BLaER1 treated with 17β-estradiol and CSF1 and Interleukin-3, amounts not matched to agents 10 nM and 100 nM (cell line): Measurements from ENCODE around the gene ZDHHC7.
A peak's percentile ranks its signal among the peaks of the same experiment; 100 is the strongest.

Source experiments
- H3K27ac ChIP-seq, 11 experiments: shearing (Covaris generic); formaldehyde crosslinking; 2 replicates each; pipeline ENCODE4 v1.8.1; 2022
- H3K27me3 ChIP-seq, 11 experiments: shearing (Covaris generic); formaldehyde crosslinking; 2 replicates each; pipeline ENCODE4 v1.8.1; 2022
- H3K36me3 ChIP-seq, 11 experiments: shearing (Covaris generic); formaldehyde crosslinking; 2 replicates each; pipeline ENCODE4 v1.8.1; 2022
- H3K4me1 ChIP-seq, 10 experiments: shearing (Covaris generic); formaldehyde crosslinking; 2 replicates each; pipeline ENCODE4 v1.8.1; 2022
- H3K4me2 ChIP-seq, 11 experiments: shearing (Covaris generic); formaldehyde crosslinking; 2 replicates each; pipeline ENCODE4 v1.8.1; 2022
- H3K4me3 ChIP-seq, 10 experiments: shearing (Covaris generic); formaldehyde crosslinking; 2 replicates each; pipeline ENCODE4 v1.8.1; 2022
- H3K9ac ChIP-seq, 11 experiments: shearing (Covaris generic); formaldehyde crosslinking; 2 replicates each; pipeline ENCODE4 v1.8.1; 2022
- H3K9me3 ChIP-seq, 11 experiments: shearing (Covaris generic); formaldehyde crosslinking; replicated peaks in 1 of 11; 2 replicates each; pipeline ENCODE4 v1.8.1; 2022
- H4K20me1 ChIP-seq, 11 experiments: shearing (Covaris generic); formaldehyde crosslinking; 2 replicates each; pipeline ENCODE4 v1.8.1; 2022
- Cebpa-rat ChIP-seq, 11 experiments: shearing (Covaris generic); IDR thresholded peaks; 2 replicates each; pipeline ENCODE4 v1.8.1; 2022

The ZDHHC7 gene

DNA sequence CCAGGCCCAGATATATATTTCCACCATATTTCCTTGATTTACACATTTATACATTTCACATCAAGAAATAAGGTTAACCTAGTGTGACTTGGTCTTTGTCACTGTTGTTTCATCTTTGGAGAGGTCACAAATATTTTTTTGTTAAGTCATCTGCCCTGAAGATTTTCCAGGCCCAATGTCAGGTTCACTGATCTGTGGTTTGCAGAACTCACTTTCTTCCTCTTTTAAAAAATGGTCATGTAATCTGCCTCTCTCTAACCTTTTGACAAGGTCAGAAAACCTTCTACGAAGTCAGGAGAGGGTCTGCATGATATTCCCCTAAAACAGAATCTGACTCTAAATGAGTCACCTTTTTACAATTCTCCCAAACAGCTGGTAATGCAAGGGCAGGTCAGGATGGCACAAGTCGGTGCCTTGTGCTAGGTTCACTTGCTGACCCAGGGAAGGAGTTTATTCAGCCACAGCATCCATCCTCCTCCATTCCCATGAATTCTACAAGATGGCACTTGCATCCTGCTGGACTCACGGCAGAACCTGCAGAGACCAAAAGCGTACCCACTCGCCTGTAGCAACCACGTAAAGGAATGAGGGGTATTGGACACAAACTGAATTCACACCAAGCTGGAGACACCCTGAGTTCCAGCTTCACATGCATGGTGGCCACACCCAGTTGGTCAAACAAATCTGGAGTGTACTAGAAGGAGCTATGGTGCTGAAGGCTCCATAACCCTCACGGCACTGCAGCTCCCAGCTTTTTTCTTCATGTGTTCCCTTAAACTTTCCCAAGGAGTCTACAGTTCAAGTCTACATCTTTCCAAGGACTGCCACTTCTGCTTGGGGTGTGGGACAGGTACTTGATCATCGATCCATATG lies 14.7 kb upstream of the ZDHHC7 start:
- Histone ChIP-seq H3K27ac (peak overlapping the region in 9 of 11 experiments; percentile 39 to 88 (median 63); a peak in 15 of 22 replicates), H3K4me1 (peaks cover 44 to 71% (median 60%) of the 10 kb centered on the region in 10 experiments), H3K27me3 (peaks cover 0 to 23% (median 13%) of the 10 kb centered on the region in 11 experiments; a peak in 16 of 22 replicates), H3K36me3 (peaks cover 0 to 4% (median 0%) of the 10 kb centered on the region in 11 experiments; a peak in 5 of 22 replicates), H3K9ac (peak overlapping the region in 6 of 11 experiments; percentile 4 to 50 (median 11); a peak in 9 of 22 replicates), H3K9me3 (peaks cover 0 to 4% (median 0%) of the 10 kb centered on the region in 11 experiments; a peak in 1 of 22 replicates), H3K4me2 (peak overlapping the region in 10 of 11 experiments; percentile 0 to 100 (median 93); a peak in 18 of 22 replicates), H4K20me1 (peaks cover 0 to 21% (median 0%) of the 10 kb centered on the region in 11 experiments; a peak in 4 of 22 replicates), H3K4me3 (peak overlapping the region in 3 of 10 experiments; percentile 1 to 63 (median 4); a peak in 1 of 20 replicates)
- no peak for TF ChIP-seq Cebpa-rat (IDR thresholded peaks at IDR 0.05)

GRCh38 chr16:85019659-85020245 lies 8.4 kb upstream of the ZDHHC7 start:
- H3K27ac ChIP-seq, result no peak overlapping the region
- no peaks in the 10 kb centered on the region for H3K27me3 ChIP-seq
- H3K9me3 ChIP-seq, result peaks cover 0 to 4% (median 0%) of the 10 kb centered on the region in 11 experiments; a peak in 1 of 22 replicates
- H3K36me3 ChIP-seq, result no peaks in the 10 kb centered on the region
- no peaks in the 10 kb centered on the region for H4K20me1 ChIP-seq
- H3K4me1 ChIP-seq, result peaks cover 14 to 57% (median 36%) of the 10 kb centered on the region in 10 experiments
- no peak for TF ChIP-seq Cebpa-rat (IDR thresholded peaks at IDR 0.05)
- no peak overlapping the region for H3K4me3 ChIP-seq
- H3K4me2 ChIP-seq, result no peak overlapping the region
- H3K9ac ChIP-seq, result no peak overlapping the region

DNA sequence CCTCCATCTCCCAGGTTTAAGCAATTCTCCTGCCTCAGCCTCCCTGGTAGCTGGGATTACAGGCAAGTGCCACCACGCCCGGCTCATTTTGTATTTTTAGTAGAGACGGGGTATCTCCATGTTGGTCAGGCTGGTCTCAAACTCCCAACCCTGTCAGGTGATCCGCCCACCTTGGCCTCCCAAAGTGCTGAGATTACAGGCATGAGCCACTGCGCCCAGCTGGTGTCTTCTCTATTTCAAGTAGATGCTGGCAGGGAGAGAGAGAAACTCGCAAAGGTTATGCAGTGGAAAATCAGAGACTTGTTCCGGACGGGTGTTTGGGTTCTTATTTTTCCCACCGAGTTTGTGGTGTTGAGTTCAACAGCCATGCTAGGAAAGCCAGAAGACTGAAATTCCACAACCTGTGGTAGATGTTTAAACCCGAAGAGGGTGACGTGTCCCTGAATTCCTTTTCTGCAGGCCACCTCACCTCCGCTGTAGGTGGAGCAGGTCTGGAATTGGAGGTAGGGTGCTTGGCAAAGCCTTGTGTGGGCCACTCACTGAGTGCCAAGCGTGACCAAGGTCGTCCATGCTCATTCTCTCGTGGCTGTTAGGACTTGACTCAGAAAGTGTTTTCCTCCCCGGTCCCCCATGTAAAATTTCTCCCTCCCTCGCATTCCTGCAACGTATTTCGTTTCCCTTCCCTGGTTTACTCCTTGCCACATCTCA lies 7.3 kb upstream of the ZDHHC7 start:
- no peak overlapping the region for H3K27ac ChIP-seq
- no peak for TF ChIP-seq Cebpa-rat (IDR thresholded peaks at IDR 0.05)
- H3K4me3 ChIP-seq, result no peak overlapping the region
- H3K4me2 ChIP-seq, result peak overlapping the region in 5 of 11 experiments; percentile 73 to 87 (median 85); a peak in 6 of 22 replicates
- H3K36me3 ChIP-seq, result no peaks in the 10 kb centered on the region
- H3K9ac ChIP-seq, result no peak overlapping the region
- H3K27me3 ChIP-seq, result no peaks in the 10 kb centered on the region
- peaks cover 14 to 52% (median 32%) of the 10 kb centered on the region in 10 experiments for H3K4me1 ChIP-seq
- peaks cover 0 to 4% (median 0%) of the 10 kb centered on the region in 11 experiments; a peak in 1 of 22 replicates for H3K9me3 ChIP-seq
- no peaks in the 10 kb centered on the region for H4K20me1 ChIP-seq

GRCh38 chr16:85017633-85018032 lies 6.3 kb upstream of the ZDHHC7 start:
- H3K4me1 ChIP-seq, result peaks cover 14 to 48% (median 30%) of the 10 kb centered on the region in 10 experiments
- no peaks in the 10 kb centered on the region for H3K36me3 ChIP-seq
- H3K9me3 ChIP-seq, result 0 out of 22 replicates have a peak, but pooled peaks cover 0 to under 1% (median 0%) of the 10 kb centered on the region in 11 experiments
- peak overlapping the region in 1 of 11 experiments; percentile 30; a peak in 1 of 22 replicates for H3K9ac ChIP-seq
- peak overlapping the region in 10 of 11 experiments; percentile 31 to 87 (median 74); a peak in 18 of 22 replicates for H3K4me2 ChIP-seq
- no peak overlapping the region for H3K4me3 ChIP-seq
- peak overlapping the region in 6 of 11 experiments; percentile 16 to 84 (median 66); a peak in 10 of 22 replicates for H3K27ac ChIP-seq
- no peak for TF ChIP-seq Cebpa-rat (IDR thresholded peaks at IDR 0.05)
- H4K20me1 ChIP-seq, result no peaks in the 10 kb centered on the region
- H3K27me3 ChIP-seq, result no peaks in the 10 kb centered on the region

DNA sequence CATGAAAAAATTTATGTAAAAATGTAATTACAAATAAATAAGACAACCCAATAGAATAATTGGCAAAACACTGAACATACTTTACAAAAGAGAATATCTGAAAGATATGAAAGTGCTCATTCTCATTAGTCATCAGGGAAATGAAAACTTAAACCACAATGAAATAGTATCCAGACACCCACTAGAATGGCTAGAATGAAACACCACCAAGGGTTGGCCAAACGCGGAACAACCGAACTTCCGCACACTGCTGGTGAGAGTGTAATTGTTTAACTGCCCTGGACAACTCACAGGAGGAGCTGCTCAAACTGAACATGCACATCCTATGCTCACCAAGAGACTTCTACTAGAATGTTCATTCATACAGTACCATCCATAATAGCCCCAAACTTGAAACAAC lies 5.8 kb upstream of the ZDHHC7 start:
- no peak for TF ChIP-seq Cebpa-rat (IDR thresholded peaks at IDR 0.05)
- Histone ChIP-seq H3K4me3 (peak overlapping the region in 1 of 10 experiments; percentile 34; a peak in 1 of 20 replicates), H3K4me1 (peaks cover 18 to 53% (median 33%) of the 10 kb centered on the region in 10 experiments), H3K27me3 (no peaks in the 10 kb centered on the region), H3K27ac (peak overlapping the region in 8 of 11 experiments; percentile 39 to 84 (median 58); a peak in 15 of 22 replicates), H3K4me2 (peak overlapping the region; percentile 31 to 87 (median 73); a peak in 21 of 22 replicates), H3K9me3 (no peaks in the 10 kb centered on the region), H4K20me1 (no peaks in the 10 kb centered on the region), H3K9ac (peak overlapping the region in 4 of 11 experiments; percentile 33 to 64 (median 52); a peak in 6 of 22 replicates), H3K36me3 (no peaks in the 10 kb centered on the region)

DNA sequence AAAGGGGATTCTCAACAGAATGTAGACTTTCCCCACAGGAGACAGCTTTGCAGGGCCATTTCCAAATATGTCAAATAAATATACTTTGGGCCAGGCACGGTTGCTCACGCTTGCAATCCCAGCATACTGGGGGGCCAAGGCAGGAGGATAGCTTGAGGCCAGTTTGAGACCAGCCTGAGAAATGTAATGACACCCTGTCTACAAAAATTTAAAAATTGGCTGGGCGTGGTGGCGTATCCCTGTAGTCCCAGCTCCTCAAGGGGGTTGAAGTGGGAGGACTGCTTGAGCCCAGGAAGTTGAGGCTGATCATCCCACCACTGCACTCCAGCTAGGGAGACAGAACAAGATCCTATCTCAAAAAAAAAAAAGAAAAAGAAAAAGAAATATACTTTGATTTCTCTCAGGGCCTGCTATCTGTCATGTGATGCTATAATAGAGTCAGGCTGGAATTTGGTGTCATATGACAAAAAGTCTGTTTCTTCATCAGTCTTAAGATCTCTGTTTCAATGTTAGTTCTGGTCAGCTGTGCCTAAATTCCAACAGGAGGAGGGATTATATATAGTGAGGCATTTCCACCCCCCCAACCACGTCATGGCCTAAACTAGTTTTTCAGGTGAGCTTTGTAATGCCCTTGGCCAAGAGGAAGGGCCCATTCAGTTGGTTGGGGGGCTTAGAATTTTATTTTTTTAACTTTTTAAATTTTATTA lies 4.3 kb upstream of the ZDHHC7 start:
- H3K36me3 ChIP-seq, result no peaks in the 10 kb centered on the region
- peak overlapping the region in 7 of 11 experiments; percentile 37 to 87 (median 83); a peak in 10 of 22 replicates for H3K4me2 ChIP-seq
- peak overlapping the region in 5 of 11 experiments; percentile 55 to 84 (median 75); a peak in 8 of 22 replicates for H3K27ac ChIP-seq
- H4K20me1 ChIP-seq, result peaks cover 0 to 6% (median 0%) of the 10 kb centered on the region in 11 experiments; a peak in 4 of 22 replicates
- TF ChIP-seq Cebpa-rat (IDR thresholded peaks at IDR 0.05), result no peak
- H3K4me1 ChIP-seq, result peaks cover 23 to 57% (median 37%) of the 10 kb centered on the region in 10 experiments
- no peaks in the 10 kb centered on the region for H3K9me3 ChIP-seq
- H3K9ac ChIP-seq, result no peak overlapping the region
- no peak overlapping the region for H3K4me3 ChIP-seq
- no peaks in the 10 kb centered on the region for H3K27me3 ChIP-seq

DNA sequence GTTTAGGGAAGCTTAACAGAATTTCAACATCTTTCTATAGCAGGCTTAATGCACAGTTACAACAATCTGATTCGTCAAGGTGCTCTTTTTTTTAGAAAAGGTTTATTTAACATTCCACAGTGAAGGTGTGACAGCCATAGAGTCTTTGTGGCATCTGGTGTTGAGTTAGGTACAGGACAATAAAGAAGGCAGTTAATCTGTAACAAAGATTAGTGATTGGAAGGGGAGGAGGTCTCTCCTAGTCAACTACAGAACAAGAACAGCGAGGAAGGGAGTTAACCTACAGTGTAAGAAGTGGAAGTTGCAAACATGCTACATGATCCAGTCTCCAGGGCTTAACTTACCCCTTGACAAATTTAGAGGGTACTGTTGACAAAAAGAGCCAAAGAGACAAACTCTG lies 3.0 kb upstream of the ZDHHC7 start:
- H3K27me3 ChIP-seq, result no peaks in the 10 kb centered on the region
- peaks cover 0 to 4% (median 0%) of the 10 kb centered on the region in 11 experiments; a peak in 2 of 22 replicates for H3K36me3 ChIP-seq
- no peak for TF ChIP-seq Cebpa-rat (IDR thresholded peaks at IDR 0.05)
- peaks cover 0 to 18% (median 9%) of the 10 kb centered on the region in 11 experiments; a peak in 13 of 22 replicates for H4K20me1 ChIP-seq
- no peak overlapping the region for H3K27ac ChIP-seq
- peak overlapping the region in 2 of 11 experiments; percentile 25 to 87; a peak in 3 of 22 replicates for H3K4me2 ChIP-seq
- H3K9me3 ChIP-seq, result no peaks in the 10 kb centered on the region
- H3K9ac ChIP-seq, result no peak overlapping the region
- H3K4me3 ChIP-seq, result no peak overlapping the region
- peaks cover 36 to 69% (median 48%) of the 10 kb centered on the region in 10 experiments for H3K4me1 ChIP-seq
